Measurements from ENCODE around the gene KCNIP1. TPM values are rescaled to one million over a fixed set of nuclear protein-coding genes. Genes with fewer than 3 reads are reported as not detected.

KCNIP1 gene
- total and polyA plus RNA-seq, 9 of the 15 experiments (the other 6 are each of a cell fraction or from before 2014, with no cell fraction given), result not detected

DNA sequence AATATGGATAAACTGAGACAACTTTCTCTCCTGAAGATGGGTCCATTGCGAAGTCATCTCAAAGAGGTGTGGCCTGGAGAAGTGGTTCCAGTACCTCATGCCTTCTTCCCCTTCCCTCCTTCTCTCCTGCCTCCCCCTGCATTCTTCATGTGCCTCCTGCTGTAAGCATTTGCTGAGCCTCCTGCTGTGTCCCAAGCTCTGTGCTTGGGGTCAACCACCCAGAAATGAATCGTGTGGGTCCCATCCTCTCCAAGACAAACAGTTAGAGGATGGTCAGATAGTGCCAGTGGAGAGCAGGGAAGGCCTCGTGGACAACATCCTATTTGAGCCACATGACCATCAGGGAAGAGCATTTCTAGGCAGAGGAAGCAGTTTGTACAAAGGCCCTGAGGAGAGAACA lies 53.5 kb downstream of the KCNIP1 start (continued):
- TF ChIP-seq ZFPM2 (CRISPR knock-in tag; IDR thresholded peaks at IDR 0.05) (no peak), BACH1 (tag; IDR thresholded peaks at IDR 0.05) (no peak), CBX2 (IDR thresholded peaks at IDR 0.05; ENCODE audit: insufficient read depth, low read length, poor library complexity, severe bottlenecking) (no peak), NRF1 (conservative IDR thresholded peaks at IDR 0.05 in 1 of 2, IDR thresholded peaks at IDR 0.05 in 1 of 2) (no peak)

DNA sequence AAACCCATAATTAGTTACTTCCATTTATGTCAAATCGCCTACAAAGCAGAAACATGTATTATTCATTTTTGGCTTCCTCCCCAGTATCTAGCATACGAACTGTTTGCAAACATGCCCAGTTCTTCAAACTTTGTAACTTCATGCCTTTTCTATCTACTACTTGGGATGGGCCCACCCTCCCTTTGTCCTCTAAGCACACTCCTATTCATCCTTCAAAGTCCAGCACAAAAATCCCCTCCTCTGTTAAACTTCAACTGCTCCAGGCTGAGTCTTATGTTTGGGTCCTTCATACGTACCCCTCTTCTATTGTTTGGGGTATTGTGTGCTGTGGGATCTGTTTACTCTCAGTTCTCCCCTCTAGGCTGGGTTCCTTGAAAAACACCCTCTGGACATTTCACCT lies 55.5 kb downstream of the KCNIP1 start:
- in situ Hi-C loops (cut with MboI), result no loop called here
- Histone ChIP-seq H3K27me3 (ENCODE audit: control insufficient read depth in 2 of 2, insufficient read depth in 2 of 2, low read length in 2 of 2) (peaks cover 0 to 6% of the 10 kb centered on the region in 2 experiments; a peak in 1 of 5 replicates), H3K36me3 (ENCODE audit: control insufficient read depth, insufficient read depth, low read length) (no peaks in the 10 kb centered on the region), H3K9me1 (ENCODE audit: control insufficient read depth, insufficient read depth, low read length) (no peaks in the 10 kb centered on the region), H3K9me3 (replicated peaks; ENCODE audit: control insufficient read depth, insufficient read depth, low read depth, low read length) (no peaks in the 10 kb centered on the region), H3K4me3 (no peak overlapping the region), H2AFZ (ENCODE audit: low read depth, low read length) (no peak overlapping the region), H3K27ac (ENCODE audit: extremely low read depth, low read depth, low read length) (no peak overlapping the region), H3K9ac (ENCODE audit: insufficient read depth in 1 of 2, low read depth in 2 of 2, low read length in 2 of 2) (no peak overlapping the region), H3K4me1 (replicated peaks in 1 of 2; ENCODE audit: control insufficient read depth in 2 of 2, insufficient read depth in 2 of 2, low read length in 2 of 2) (no peaks in the 10 kb centered on the region), H4K20me1 (replicated peaks; ENCODE audit: control insufficient read depth, insufficient read depth, low read length) (peaks cover 5% of the 10 kb centered on the region; the same call in 1 of the 2 replicates), H3K4me2 (ENCODE audit: insufficient read depth, low read length) (no peak overlapping the region), H3K79me2 (ENCODE audit: control insufficient read depth, insufficient read depth, low read length) (no peaks in the 10 kb centered on the region)
- POLR2A ChIA-PET, result no interaction called here
- CTCF ChIA-PET (ENCODE audit: low intra/inter-chr PET ratio), result no interaction called here
- FAIRE-seq, result no peak
- BruUV-seq (replicated peaks), result no TSS peak
- intact Hi-C loops (cut with micrococcal nuclease), result no loop called here
- WGBS (ENCODE audit: insufficient coverage, low coverage, missing lambda C conversion rate), result 0% methylated on average over 3 of the region's 3 CpGs
- DNase-seq (ENCODE audit: extremely low read depth in 1 of 4, low spot score in 3 of 4), result no peak
- ATAC-seq, result no peak
- TF ChIP-seq FOSL1 (tag; conservative IDR thresholded peaks at IDR 0.05), result no peak
- TF ChIP-seq ZBTB9 (CRISPR knock-in tag; IDR thresholded peaks at IDR 0.05), result no peak
- no peak for TF ChIP-seq NR2F6 (CRISPR knock-in tag; IDR thresholded peaks at IDR 0.05)
- no peak for TF ChIP-seq ZNF696 (CRISPR knock-in tag; conservative IDR thresholded peaks at IDR 0.05)
- TF ChIP-seq MEF2A (IDR thresholded peaks at IDR 0.05; ENCODE audit: control insufficient read depth, low read depth, low read length), result no peak
- no peak for TF ChIP-seq NR2C1 (IDR thresholded peaks at IDR 0.05)
- no peak for TF ChIP-seq NR2C1 (tag; IDR thresholded peaks at IDR 0.05)
- TF ChIP-seq SAFB (IDR thresholded peaks at IDR 0.05; ENCODE audit: borderline replicate concordance, low read depth, low read length), result no peak
- TF ChIP-seq, protein P1, sequence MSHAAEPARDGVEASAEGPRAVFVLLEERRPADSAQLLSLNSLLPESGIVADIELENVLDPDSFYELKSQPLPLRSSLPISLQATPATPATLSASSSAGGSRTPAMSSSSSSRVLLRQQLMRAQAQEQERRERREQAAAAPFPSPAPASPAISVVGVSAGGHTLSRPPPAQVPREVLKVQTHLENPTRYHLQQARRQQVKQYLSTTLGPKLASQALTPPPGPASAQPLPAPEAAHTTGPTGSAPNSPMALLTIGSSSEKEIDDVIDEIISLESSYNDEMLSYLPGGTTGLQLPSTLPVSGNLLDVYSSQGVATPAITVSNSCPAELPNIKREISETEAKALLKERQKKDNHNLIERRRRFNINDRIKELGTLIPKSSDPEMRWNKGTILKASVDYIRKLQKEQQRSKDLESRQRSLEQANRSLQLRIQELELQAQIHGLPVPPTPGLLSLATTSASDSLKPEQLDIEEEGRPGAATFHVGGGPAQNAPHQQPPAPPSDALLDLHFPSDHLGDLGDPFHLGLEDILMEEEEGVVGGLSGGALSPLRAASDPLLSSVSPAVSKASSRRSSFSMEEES (CRISPR knock-in tag; IDR thresholded peaks at IDR 0.05), result no peak
- no peak for TF ChIP-seq SIX5 (IDR thresholded peaks at IDR 0.05; ENCODE audit: borderline replicate concordance in 1 of 2, insufficient read depth in 1 of 2, low read depth in 1 of 2, low read length in 2 of 2)
- TF ChIP-seq, protein P2, sequence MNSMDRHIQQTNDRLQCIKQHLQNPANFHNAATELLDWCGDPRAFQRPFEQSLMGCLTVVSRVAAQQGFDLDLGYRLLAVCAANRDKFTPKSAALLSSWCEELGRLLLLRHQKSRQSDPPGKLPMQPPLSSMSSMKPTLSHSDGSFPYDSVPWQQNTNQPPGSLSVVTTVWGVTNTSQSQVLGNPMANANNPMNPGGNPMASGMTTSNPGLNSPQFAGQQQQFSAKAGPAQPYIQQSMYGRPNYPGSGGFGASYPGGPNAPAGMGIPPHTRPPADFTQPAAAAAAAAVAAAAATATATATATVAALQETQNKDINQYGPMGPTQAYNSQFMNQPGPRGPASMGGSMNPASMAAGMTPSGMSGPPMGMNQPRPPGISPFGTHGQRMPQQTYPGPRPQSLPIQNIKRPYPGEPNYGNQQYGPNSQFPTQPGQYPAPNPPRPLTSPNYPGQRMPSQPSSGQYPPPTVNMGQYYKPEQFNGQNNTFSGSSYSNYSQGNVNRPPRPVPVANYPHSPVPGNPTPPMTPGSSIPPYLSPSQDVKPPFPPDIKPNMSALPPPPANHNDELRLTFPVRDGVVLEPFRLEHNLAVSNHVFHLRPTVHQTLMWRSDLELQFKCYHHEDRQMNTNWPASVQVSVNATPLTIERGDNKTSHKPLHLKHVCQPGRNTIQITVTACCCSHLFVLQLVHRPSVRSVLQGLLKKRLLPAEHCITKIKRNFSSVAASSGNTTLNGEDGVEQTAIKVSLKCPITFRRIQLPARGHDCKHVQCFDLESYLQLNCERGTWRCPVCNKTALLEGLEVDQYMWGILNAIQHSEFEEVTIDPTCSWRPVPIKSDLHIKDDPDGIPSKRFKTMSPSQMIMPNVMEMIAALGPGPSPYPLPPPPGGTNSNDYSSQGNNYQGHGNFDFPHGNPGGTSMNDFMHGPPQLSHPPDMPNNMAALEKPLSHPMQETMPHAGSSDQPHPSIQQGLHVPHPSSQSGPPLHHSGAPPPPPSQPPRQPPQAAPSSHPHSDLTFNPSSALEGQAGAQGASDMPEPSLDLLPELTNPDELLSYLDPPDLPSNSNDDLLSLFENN (IDR thresholded peaks at IDR 0.05; ENCODE audit: low read depth in 2 of 2, low read length in 2 of 2), result no peak
- no peak for TF ChIP-seq MECOM (CRISPR knock-in tag; IDR thresholded peaks at IDR 0.05)
